GM19438 (cell line): ENCODE measurements around the gene HSPBP1.
A peak's percentile ranks its signal among the peaks of the same experiment; 100 is the strongest.

Source experiments
- ATAC-seq: cut with Tn5 transposase; IDR thresholded peaks from one replicate; pipeline ENCODE4 v1.9.1; 2021; ENCODE audit warnings: low read depth; ENCODE audit not compliant: unreplicated experiment

The HSPBP1 gene

DNA sequence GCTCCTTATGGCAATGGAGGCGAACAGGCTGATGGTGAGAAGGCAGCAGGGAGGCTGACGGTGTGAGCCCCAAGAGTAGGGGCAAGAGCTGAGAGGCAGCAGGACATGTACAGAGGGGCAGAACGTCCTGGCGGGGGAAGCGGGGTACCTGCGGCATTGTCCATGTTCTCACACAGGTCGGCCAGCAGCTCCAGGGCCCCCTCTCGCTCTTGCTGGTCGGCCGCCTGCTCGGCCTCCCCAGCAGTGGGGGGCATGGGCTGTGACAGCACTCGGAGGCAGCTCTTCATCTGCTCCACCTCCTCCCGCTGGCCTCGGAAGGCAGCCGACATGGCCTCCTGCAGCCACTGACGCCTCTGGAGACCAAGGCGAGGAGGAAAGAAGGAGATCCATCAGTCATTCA, 2.4 kb downstream of the HSPBP1 start:
- no peak for ATAC-seq

- no peak for ATAC-seq
Observed at GRCh38 chr19:55276720-55277430, 3.0 kb downstream of the HSPBP1 start.

DNA sequence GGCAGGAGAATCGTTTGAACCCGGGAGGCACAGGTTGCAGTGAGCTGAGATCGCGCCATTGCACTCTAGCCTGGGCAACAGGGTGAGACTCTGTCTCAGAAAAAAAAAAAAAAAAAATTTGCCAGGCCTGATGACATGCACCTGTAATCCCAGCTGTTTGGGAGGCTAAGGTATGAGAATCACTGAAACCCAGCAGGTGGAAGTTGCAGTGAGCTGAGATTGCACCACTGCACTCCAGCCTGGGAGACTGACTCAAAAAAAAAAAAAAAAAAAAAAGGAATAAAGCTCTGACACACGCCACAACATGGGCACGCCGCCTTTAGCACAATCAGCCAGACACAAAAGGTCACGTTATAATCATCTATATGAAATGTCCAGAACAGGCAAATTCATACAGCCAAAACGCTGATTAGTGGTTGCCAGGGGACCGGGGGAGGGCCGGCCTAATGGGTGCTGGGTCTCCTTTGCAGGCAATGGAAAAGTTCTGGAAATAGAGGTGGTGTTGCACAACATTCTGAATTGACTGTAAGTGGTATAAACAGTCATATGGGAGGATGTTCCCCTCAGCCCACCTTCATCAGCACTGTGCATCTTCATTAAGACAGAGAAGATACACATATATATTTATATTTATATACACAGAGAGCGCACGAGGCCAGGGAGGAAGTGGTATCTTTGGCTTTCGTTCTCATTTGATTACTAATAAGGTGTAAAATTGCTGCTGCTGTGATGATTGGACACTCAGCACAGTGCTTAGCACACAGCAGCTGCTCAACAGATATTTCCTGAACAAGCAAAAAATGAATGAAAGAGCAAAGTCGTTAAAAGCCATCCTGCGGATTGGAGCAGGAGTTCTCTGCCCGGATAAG, 3.8 kb downstream of the HSPBP1 start:
- peak; percentile 41 for ATAC-seq

- no peak for ATAC-seq
Observed at GRCh38 chr19:55273978-55274707, 5.8 kb downstream of the HSPBP1 start.

DNA sequence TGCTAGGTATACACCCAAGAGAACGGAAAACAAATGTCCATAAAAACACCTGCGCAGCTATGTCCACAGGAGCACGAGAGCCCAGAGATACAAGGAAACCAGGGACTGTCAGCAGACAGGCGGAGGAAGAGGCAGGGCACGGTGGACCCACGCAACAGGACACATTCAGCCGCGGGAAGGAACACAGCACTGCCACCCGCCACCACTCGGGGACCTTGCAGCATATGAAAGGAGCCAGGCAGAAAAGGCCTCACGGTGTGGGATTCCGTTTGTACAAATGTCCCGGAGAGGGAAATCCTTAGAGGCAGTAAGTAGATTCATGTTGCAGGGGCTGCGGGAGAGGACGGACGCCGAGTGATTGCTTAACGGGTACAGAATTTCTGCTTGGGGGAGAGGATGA, 7.8 kb downstream of the HSPBP1 start:
- no peak for ATAC-seq

DNA sequence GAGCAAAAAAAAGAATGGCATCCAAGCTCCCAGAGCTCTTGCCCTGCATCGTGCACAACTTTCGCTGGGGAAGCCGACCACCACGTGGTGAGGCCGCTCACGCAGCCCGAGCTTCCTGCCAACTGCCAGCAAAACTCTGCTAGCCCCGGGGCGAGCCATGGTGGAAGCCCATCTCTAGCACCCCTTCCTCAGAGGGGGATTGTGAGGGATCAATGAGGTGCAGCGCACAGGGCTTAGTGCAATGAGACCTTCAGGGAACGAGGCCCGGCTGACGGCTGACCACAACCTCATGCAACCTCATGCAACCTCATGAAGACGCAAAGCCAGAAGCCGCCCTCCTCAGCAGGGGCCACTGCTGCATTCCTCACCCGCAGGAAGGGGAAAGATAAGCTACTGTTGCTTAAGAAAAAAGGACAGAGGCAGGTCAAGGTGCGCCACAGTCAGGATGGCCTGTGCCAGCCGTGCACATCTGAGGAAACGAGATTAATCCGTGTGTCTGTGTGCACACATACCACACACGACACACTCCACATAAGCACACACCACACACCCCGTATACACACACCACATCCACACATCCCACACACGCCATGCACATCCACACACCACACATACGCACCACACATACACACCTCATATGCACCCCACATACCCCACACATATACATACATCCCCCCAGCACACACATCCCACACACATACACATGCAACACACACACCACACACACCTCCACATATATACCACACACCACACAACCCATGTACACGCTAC, 9.6 kb downstream of the HSPBP1 start:
- ATAC-seq = no peak

GRCh38 chr19:55269299-55269698, 10.6 kb downstream of the HSPBP1 start:
- no peak for ATAC-seq

DNA sequence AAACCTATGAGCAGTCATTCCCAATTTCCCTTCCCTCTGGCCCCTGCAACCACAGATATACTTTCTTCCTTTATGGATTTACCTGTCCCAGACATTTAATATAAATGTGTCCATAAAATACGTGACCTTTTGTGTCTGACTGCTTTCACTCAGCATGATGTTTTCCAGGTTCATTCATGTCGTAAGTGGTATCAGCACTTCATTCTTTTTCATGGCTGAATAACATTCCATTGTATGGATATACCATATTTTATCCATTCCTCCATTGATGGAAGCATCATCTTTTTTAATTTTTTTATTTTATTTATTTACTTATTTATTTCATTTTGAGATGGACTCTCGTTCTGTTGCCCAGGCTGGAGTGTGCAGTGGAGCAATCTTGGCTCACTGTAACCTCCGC, 13.1 kb downstream of the HSPBP1 start:
- no peak for ATAC-seq

DNA sequence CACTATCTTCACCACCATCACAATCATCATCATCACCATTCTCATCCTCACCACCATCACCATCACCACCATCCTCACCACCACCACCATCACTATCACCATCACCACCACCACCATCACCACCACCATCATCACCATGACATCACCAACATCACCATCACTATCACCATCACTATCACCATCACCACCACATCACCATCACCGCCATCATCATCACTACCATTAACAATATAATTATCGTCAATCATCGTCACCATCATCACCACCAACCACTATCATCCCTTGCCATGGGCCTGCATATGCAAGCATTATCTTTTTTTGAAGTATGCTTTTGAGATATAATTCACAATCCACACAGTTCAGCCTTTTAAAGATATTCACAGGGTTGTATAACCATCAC, 13.5 kb downstream of the HSPBP1 start:
- ATAC-seq = no peak

GRCh38 chr19:55265723-55266386, 14.1 kb downstream of the HSPBP1 start:
- no peak for ATAC-seq

- ATAC-seq = no peak
Observed at GRCh38 chr19:55265173-55265572, 14.7 kb downstream of the HSPBP1 start.

GRCh38 chr19:55264531-55264930, 15.4 kb downstream of the HSPBP1 start:
- no peak for ATAC-seq

GRCh38 chr19:55262359-55262758, 17.6 kb downstream of the HSPBP1 start:
- ATAC-seq = no peak

- ATAC-seq = no peak
Observed at GRCh38 chr19:55261671-55262126, 18.2 kb downstream of the HSPBP1 start.

GRCh38 chr19:55259540-55260210, 20.2 kb downstream of the HSPBP1 start:
- ATAC-seq = no peak

DNA sequence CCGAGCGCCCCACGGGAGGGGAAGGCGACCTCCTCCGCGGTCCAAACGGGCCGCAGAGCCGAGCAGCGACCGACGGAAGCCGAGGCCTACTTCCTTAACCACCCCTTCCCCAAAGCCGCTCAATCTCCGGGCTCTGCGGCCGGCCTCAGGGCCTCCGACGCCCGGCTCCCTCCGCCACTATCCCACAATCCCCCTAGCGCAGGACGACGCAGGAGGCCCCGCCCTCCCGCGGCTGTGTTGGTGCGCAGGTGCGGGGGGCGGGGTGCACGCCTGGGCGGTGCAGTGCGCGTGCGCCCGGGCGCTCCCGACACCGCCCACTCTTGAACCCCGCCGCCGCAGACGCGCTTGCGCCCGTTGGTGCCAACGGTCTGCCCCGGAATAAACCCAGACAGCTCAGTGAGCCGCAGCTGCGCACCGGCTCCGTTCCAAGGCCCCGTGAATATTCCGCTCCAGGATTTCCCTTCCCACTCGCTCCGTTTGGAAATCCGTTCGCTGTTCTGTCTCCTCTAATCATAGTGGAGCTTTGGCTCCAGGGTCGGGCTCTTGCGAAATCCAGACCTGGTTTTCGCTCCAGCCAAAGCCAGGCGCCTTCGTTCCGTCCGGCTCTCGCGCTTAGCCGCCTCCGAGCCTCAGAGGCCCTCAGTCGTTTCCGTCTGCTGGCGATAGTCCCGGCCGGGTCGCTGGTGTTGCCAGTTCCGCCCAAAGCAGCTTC, 20.9 kb downstream of the HSPBP1 start, which contains the start of gene PPP6R1:
TSS of gene PPP6R1 (minus strand) at position 190 of the 712 bp plus-strand sequence. CDS start 11,914 bp downstream, outside the sequence.
- peak; percentile 57 for ATAC-seq

DNA sequence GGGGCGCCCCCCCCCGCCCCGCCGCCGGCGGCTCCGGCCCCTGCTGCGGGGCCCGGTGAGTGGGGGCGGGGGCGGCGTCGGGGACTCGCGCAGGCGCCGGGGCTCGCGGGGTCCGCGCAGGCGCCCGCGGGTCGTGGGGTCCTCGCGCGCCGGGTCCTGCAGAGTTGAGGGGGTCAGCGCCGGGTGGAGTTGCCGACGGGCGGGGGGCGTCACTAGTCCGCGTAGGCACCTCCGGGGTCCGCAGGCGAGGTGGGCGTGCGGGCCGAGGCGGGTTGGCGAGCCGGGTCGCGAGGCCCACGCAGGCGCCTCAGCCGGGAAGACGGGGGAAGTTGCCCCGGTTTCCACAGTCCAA, 21.5 kb downstream of the HSPBP1 start:
- no peak for ATAC-seq
